HG03571 (cell line): ENCODE data around the gene TMEM52.

ENCODE experiments used
- ATAC-seq: cut with Tn5 transposase; IDR thresholded peaks from one replicate; pipeline ENCODE4 v1.9.1; 2021; ENCODE audit not compliant: unreplicated experiment

Gene TMEM52

GRCh38 chr1:1928231-1929101 is 9.4 kb upstream of the TMEM52 start:
- ATAC-seq: no peak

GRCh38 chr1:1927751-1928150 is 8.7 kb upstream of the TMEM52 start:
- no peak for ATAC-seq

GRCh38 chr1:1926886-1927660 is 8.0 kb upstream of the TMEM52 start:
- no peak for ATAC-seq

- ATAC-seq: no peak
Measured at GRCh38 chr1:1926346-1926811, 7.3 kb upstream of the TMEM52 start.

GRCh38 chr1:1925437-1926345 is 6.6 kb upstream of the TMEM52 start:
- no peak for ATAC-seq

- no peak for ATAC-seq
Measured at GRCh38 chr1:1924849-1925248, 5.8 kb upstream of the TMEM52 start.

GRCh38 chr1:1924386-1924785 is 5.3 kb upstream of the TMEM52 start:
- ATAC-seq: no peak

GRCh38 chr1:1922956-1923833 is 4.1 kb upstream of the TMEM52 start:
- no peak for ATAC-seq

GRCh38 chr1:1922702-1922955 is 3.5 kb upstream of the TMEM52 start:
- no peak for ATAC-seq

- ATAC-seq: no peak
Measured at GRCh38 chr1:1921901-1922701, 3.0 kb upstream of the TMEM52 start.

GRCh38 chr1:1921459-1921862 is 2.4 kb upstream of the TMEM52 start:
- ATAC-seq: no peak

- ATAC-seq: no peak
Measured at GRCh38 chr1:1920608-1921458, 1.8 kb upstream of the TMEM52 start.

GRCh38 chr1:1920057-1920607 is 1.1 kb upstream of the TMEM52 start:
- ATAC-seq: no peak

- peak; percentile 77 for ATAC-seq
Measured at GRCh38 chr1:1919304-1920056, 401 bp upstream of the TMEM52 start.

GRCh38 chr1:1917995-1918900 is 831 bp downstream of the TMEM52 start:
- no peak for ATAC-seq

GRCh38 chr1:1917304-1917976 is 1.6 kb downstream of the TMEM52 start:
- ATAC-seq: no peak
